DMS114 treated with DMSO at 0.1 percent for 48 hours (cell line): Measurements from ENCODE around the gene ZNF771.
"Not testable (repeated sequence)": the region's sequence is repeated elsewhere in the genome, so short reads cannot be mapped to it uniquely, and the experiment has no call there.

Source experiments
- DNase-seq: peaks from one replicate; lab custom pipeline; 2025; ENCODE audit not compliant: unreplicated experiment; lab: John Stamatoyannopoulos, UW

ZNF771 gene

DNA sequence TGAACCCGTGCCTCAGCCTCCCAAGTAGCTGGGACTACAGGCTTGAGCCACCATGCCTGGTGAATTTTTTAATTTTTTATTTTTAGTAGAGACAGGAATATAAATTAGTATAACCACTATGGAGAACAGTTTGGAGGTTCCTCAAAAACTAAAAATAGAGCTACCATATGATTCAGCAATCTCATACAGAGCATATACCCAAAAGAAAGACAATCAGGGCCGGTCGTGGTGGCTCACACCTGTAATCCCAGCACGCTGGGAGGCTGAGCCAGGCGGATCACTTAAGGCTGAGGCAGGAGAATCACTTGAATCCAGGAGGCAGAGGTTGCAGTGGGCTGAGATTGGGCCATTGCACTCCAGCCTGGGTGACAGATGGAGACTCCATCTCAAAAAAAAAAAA, 54.0 kb downstream of the ZNF771 start:
- not testable (repeated sequence) for DNase-seq

DNA sequence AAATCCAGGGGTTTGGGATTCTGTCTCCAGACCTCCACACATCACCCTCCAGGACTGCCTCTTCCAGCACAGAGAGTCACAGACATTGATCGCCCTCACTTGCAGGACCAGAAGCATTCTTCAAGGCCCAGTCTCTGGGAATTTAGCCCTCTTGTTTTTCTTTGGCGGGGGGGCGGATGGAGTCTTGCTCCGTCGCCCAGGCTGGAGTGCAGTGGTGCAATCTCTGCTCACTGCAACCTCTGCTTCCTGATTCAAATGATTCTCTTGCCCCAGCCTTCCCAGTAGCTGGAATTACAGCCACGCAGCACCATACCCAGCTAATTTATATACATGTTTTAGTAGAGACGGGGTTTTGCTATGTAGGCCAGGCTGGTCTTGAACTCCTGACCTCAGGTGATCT, 56.7 kb downstream of the ZNF771 start:
- DNase-seq, result no peak
